Activated CD8-positive, alpha-beta memory T cell treated with anti-CD3 and anti-CD28 coated beads, Interleukin-2, amount 10 ng/mL, durations not matched to agents 7 days and 5 days (primary cell): ENCODE measurements around the gene SKIC3. TPM values are rescaled to one million over a fixed set of nuclear protein-coding genes. Genes with fewer than 3 reads are reported as not detected.

Source experiments
- ATAC-seq: fragments of 150-1000 bp; cut with Tn5 transposase; one replicate; pipeline ENCODE4 v1.10.0; 2021; ENCODE audit warnings: moderate library complexity
- CTCF ChIA-PET: fragments of 350-600 bp; sonication (Branson Sonifier 250); formaldehyde crosslinking; loops from one replicate; lab custom pipeline; 2021; ENCODE audit warnings: antibody characterized with exemption; lab: Charles Lee
- DNase-seq: peaks from one replicate; pipeline ENCODE4 v3.0.0-alpha.2; 2020
- H3K27ac Mint-ChIP-seq: one replicate; pipeline ENCODE4 v1.8.0; 2021; ENCODE audit warnings: mild to moderate bottlenecking, mixed read lengths
- H3K27me3 Mint-ChIP-seq: one replicate; pipeline ENCODE4 v1.8.0; 2021; ENCODE audit warnings: mixed read lengths
- H3K36me3 Mint-ChIP-seq: one replicate; pipeline ENCODE4 v1.8.0; 2021; ENCODE audit warnings: mild to moderate bottlenecking, mixed read lengths
- H3K4me1 Mint-ChIP-seq: one replicate; pipeline ENCODE4 v1.8.0; 2021; ENCODE audit warnings: mixed read lengths
- H3K4me3 Mint-ChIP-seq: one replicate; pipeline ENCODE4 v1.8.0; 2021; ENCODE audit warnings: mild to moderate bottlenecking, moderate library complexity, mixed read lengths
- H3K9me3 Mint-ChIP-seq: one replicate; pipeline ENCODE4 v1.8.0; 2022; ENCODE audit warnings: low read depth, mixed read lengths
- total RNA-seq, 2 experiments: library from RNA; stranded (reverse); gene quantifications; one replicate each; pipeline ENCODE4 v1.2.3, GENCODE V29; 2021

SKIC3 gene
- 10 to 100 TPM; 64.1 to 75.0 TPM for total RNA-seq

DNA sequence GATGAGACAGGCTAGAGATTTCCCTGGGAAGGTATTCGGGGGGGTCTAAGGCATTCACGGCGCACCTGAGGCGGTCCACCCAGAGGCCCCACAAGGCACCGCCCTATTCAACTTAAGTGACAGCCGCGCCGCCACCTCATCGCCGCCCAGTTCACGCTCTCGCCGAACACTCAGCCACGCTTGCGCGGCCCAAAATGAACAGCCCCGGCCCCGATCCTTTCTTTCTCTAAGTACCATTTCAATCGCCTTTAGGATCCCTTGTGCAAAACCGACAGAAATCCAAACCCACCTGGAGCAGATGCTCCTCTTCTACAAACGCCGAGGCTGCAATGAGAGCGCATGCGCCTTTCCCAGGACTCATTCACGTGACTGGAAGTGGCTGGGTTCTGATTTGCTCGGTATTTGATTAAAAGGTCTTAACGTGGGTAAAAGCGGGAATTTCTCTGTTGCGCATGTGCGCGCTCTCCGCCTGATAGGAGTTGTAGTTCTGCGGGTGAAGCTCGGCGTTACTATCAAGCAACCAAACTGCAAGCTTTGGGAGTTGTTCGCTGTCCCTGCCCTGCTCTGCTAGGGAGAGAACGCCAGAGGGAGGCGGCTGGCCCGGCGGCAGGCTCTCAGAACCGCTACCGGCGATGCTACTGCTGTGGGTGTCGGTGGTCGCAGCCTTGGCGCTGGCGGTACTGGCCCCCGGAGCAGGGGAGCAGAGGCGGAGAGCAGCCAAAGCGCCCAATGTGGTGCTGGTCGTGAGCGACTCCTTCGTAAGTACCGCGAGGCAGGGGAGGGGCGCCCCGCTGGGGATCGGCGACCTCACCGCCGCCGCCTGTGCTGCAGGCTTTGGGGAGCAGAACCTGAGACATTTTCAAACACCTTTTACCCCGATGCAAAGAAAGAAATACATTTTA is at the start of gene SKIC3, which contains the start of gene ARSK:
SKIC3 (minus strand) TSS at position 331 of the 902 bp plus-strand sequence. CDS start 7,827 bp downstream, outside the sequence.
ARSK (plus strand) TSS at position 455 of the 902 bp plus-strand sequence; CDS start at position 633, 178 bp downstream.
- no peaks in the 10 kb centered on the region for H3K9me3 Mint-ChIP-seq
- peaks cover 18% of the 10 kb centered on the region for H3K36me3 Mint-ChIP-seq
- peak within 1 kb of the TSS; percentile 86 for H3K4me3 Mint-ChIP-seq
- H3K27ac Mint-ChIP-seq = peak within 1 kb of the TSS; percentile 87
- H3K27me3 Mint-ChIP-seq = no peaks in the 10 kb centered on the region
- CTCF ChIA-PET = interaction anchor here (0.6 to 1.6 kb wide), 4 partner anchors 12 to 227 kb away, joined by 3 to 4 read pairs (median 3); no protein-coding TSS in a partner anchor
- peak; percentile 94 for DNase-seq
- ATAC-seq = peak; percentile 92
- peaks cover 40% of the 10 kb centered on the region for H3K4me1 Mint-ChIP-seq

DNA sequence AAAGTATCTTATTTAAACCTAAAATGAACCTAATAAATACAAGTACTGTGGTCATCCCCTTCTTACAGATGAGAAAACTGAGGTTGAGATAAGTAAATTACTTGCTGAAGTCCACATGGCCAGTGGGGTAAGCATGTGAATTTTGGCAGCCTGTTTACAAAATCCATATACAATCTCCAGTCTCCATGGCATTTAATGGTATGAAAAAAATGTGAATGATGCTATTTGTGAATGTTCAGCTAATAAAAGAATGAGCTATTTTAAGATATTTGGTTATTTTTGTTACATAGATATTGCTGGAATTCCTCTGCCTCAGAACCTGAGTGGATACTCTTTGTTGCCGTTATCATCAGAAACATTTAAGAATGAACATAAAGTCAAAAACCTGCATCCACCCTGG is 45.8 kb upstream of the SKIC3 start:
- H3K27ac Mint-ChIP-seq = no peak overlapping the region
- CTCF ChIA-PET = no interaction called here

DNA sequence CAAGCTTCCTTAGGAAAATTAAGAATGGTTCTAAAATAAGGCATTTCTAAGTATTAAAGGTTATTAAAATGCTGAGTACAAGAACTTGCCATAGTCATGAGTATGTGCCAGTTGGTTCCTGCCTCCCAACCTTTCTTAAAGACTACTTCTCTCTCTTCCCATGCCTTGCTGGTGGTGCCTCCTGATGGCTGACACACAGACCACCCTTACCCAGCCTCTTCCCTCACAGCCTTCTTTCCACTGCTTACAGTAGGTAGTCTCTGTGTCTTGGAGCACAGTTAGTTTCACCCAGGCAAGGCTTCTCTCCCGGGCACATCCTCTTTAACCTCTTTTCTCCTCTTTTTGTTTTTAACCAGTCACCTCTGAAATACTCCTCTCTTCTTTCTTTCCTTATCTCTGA is 44.5 kb upstream of the SKIC3 start:
- Mint-ChIP-seq H3K27me3 (no peaks in the 10 kb centered on the region), H3K27ac (no peak overlapping the region), H3K4me1 (no peaks in the 10 kb centered on the region), H3K36me3 (peaks cover 8% of the 10 kb centered on the region), H3K9me3 (no peaks in the 10 kb centered on the region), H3K4me3 (no peak overlapping the region)
- DNase-seq = no peak
- CTCF ChIA-PET = no interaction called here
- ATAC-seq = no peak

More for the DNA sequence above, 45.8 kb upstream of the SKIC3 start:
- no peak for DNase-seq
- no peaks in the 10 kb centered on the region for H3K27me3 Mint-ChIP-seq
- H3K4me1 Mint-ChIP-seq = no peaks in the 10 kb centered on the region
- no peaks in the 10 kb centered on the region for H3K9me3 Mint-ChIP-seq
- ATAC-seq = no peak
- no peak overlapping the region for H3K4me3 Mint-ChIP-seq
- peaks cover 10% of the 10 kb centered on the region for H3K36me3 Mint-ChIP-seq

DNA sequence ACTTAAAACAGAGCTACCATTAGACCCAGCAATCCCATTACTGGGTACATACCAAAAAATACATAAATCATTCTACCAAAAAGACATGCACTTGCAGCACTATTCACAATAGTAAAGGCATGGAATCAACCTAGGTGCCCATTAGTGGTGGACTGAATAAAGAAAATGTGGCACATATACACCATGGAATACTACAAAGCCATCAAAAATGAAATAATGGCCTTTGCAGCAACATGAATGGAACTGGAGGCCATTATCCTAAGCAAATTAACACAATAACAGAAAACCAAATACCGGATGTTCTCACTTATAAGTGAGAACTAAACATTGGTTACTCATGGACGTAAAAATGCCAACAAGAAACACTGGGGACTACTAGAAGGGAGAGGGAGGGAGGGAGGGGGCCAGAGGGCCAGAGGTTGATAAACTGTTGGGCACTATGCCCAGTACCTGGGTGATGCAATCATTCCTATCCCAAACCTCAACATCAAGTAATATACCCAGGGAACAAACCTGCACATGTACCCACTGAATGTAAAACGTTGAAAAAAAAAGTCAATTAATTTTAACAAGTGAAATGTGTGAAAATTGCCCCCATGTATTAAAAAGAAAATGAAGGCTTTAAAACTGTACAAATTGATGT is 40.6 kb upstream of the SKIC3 start:
- Mint-ChIP-seq H3K4me3 (no peak overlapping the region), H3K27me3 (no peaks in the 10 kb centered on the region), H3K4me1 (peaks cover 18% of the 10 kb centered on the region), H3K36me3 (peaks cover 2% of the 10 kb centered on the region), H3K27ac (no peak overlapping the region), H3K9me3 (no peaks in the 10 kb centered on the region)
- CTCF ChIA-PET = interaction anchor here (1.4 kb wide), 1 partner anchor 15 kb away, joined by 3 read pairs; no protein-coding TSS in a partner anchor
- no peak for DNase-seq
- no peak for ATAC-seq

DNA sequence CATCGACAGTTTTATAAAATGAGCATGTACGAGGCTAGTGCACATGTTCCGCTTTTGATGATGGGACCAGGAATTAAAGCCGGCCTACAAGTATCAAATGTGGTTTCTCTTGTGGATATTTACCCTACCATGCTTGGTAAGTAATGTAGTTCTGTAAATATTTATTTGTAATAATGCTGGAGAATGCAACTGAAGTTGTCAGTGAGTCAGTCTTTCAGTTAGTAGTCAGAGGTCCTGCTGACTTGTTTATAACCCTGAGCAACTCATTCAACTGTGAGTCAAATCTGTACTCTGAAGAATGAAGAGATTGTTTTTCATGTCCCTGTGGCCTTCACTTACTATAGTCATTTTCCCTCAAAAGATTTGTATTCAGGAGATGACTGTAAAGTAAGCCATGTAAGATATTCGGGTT is 36.7 kb upstream of the SKIC3 start:
- peaks cover 23% of the 10 kb centered on the region for H3K4me1 Mint-ChIP-seq
- no peak overlapping the region for H3K4me3 Mint-ChIP-seq
- no peak overlapping the region for H3K27ac Mint-ChIP-seq
- DNase-seq (no peak), ATAC-seq (peak; percentile 96)
- H3K36me3 Mint-ChIP-seq = peaks cover 2% of the 10 kb centered on the region
- no peaks in the 10 kb centered on the region for H3K27me3 Mint-ChIP-seq
- no peaks in the 10 kb centered on the region for H3K9me3 Mint-ChIP-seq
- CTCF ChIA-PET = no interaction called here

DNA sequence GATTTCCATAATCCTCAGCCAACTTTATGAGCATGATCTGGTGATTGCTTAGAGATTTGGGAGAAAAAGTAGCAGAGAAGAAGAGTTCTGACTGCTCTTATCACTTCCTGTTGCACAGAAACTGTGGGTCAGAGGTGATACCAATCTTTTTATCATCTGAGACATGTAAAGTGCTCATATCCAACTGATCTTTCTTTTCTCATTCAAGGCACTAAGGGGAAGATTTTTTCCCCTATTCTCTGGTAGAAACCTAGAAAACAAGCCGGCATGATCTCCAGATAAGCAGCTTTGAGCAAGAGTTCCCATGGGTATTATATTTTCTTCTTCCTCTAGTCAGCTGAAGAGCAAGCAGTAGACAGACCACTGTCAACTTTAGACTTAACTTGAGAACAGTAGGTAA is 36.1 kb upstream of the SKIC3 start:
- H3K27me3 Mint-ChIP-seq = no peaks in the 10 kb centered on the region
- H3K36me3 Mint-ChIP-seq = peaks cover 2% of the 10 kb centered on the region
- no peak overlapping the region for H3K4me3 Mint-ChIP-seq
- peak overlapping the region; percentile 55 for H3K27ac Mint-ChIP-seq
- CTCF ChIA-PET = no interaction called here
- H3K9me3 Mint-ChIP-seq = no peaks in the 10 kb centered on the region
- DNase-seq (no peak), ATAC-seq (no peak)
- peaks cover 23% of the 10 kb centered on the region for H3K4me1 Mint-ChIP-seq

DNA sequence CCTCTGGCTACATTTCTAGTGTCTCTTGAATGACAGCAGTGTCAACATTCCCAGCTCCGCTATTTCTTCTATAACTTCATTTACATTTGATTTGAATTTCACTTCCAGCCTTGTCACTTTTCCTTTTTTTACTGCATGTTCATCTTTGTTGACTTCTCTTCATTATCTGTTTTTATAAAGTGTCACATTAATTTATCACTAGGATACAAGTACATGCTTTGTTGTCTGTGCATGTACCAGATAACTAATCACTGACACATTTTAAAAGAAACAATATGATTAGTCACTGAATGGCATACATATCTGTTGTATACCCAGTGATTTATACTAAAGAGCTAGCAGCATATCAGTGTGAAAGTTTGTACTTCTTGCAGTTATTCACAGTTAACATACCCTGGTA is 29.2 kb upstream of the SKIC3 start:
- H3K27me3 Mint-ChIP-seq = no peaks in the 10 kb centered on the region
- no peak for DNase-seq
- H3K27ac Mint-ChIP-seq = no peak overlapping the region

DNA sequence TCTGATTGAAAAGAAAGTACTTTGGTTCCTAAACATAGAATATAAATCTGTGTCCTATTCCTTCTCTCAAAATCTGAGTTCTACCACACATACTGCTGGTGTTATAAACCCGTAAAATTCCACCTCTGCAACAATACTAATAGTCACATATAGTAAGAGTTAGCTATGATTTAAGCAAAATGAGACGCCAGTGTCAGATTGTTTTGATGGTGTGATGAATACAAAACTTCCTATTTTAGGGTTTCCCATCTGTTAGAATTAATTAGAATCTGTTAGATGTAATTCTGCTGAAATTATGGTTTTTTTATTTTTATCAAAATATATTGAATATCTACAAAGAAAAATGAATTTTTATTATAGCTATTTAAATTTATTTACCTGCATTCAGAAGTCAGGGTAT is 26.8 kb upstream of the SKIC3 start:
- CTCF ChIA-PET = interaction anchor here (1.2 to 1.4 kb wide), 2 partner anchors 12 to 15 kb away, joined by 3 read pairs; no protein-coding TSS in a partner anchor
- H3K9me3 Mint-ChIP-seq = no peaks in the 10 kb centered on the region
- H3K4me1 Mint-ChIP-seq = no peaks in the 10 kb centered on the region
- no peak for DNase-seq
- ATAC-seq = no peak
- no peaks in the 10 kb centered on the region for H3K27me3 Mint-ChIP-seq
- no peak overlapping the region for H3K4me3 Mint-ChIP-seq
- no peak overlapping the region for H3K27ac Mint-ChIP-seq
- peaks cover 10% of the 10 kb centered on the region for H3K36me3 Mint-ChIP-seq

More for the DNA sequence above, 29.2 kb upstream of the SKIC3 start:
- ATAC-seq = no peak
- H3K4me3 Mint-ChIP-seq = no peak overlapping the region
- no peaks in the 10 kb centered on the region for H3K9me3 Mint-ChIP-seq
- H3K36me3 Mint-ChIP-seq = peaks cover 10% of the 10 kb centered on the region
- no peaks in the 10 kb centered on the region for H3K4me1 Mint-ChIP-seq
- CTCF ChIA-PET = no interaction called here

DNA sequence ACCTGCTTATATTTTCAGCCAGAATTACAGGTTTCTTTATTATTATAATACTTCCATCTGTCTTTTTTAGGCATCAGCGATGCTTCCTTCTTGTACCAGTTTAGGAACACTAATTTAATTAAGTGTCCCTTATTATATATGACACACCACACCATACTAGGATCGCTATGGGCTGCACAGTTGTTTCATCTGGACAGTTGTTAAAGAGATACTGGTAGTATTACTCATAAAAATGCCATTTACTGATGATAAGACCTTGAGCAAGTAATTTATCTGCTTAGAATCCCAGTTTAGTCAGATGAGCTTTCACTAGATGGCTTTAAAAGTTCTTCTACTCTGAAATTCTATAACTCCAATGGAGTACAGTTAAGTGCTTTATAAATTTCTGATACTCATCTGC is 17.2 kb upstream of the SKIC3 start:
- Mint-ChIP-seq H3K4me1 (no peaks in the 10 kb centered on the region), H3K4me3 (no peak overlapping the region), H3K36me3 (peaks cover 14% of the 10 kb centered on the region), H3K27ac (no peak overlapping the region), H3K27me3 (no peaks in the 10 kb centered on the region), H3K9me3 (no peaks in the 10 kb centered on the region)
- ATAC-seq (no peak), DNase-seq (no peak)
- CTCF ChIA-PET = no interaction called here

DNA sequence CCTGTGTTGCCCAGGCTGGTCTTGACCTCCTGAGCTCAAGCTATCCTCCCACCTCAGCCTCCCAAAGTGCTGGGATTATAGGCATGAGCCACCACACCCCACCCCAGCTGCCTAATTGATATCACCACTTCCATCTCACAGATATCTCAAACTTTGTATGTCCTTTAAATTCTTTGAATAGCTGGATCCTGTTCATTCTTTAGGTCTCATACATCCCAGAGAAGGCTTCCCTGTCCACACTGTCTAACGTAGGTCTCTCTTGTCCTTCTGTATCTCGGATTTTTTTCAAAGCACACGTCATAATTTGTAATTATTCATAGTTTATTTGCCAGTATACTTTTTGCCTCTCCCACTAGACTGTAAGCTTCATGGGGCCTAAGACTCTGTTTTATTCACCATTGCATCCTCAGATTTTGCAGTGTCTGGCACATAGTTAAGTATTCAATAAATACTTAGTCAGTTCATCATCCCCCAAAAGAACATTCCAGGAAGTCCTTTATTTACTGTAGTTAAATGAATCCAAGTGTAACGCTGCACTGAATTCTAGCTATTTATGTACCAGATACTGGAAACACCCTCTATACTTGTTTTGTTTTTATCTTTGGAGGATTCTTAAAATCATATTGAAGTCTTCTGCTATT is 10.6 kb upstream of the SKIC3 start:
- Mint-ChIP-seq H3K4me1 (no peaks in the 10 kb centered on the region), H3K4me3 (no peak overlapping the region), H3K36me3 (peaks cover 2% of the 10 kb centered on the region), H3K27ac (no peak overlapping the region), H3K27me3 (no peaks in the 10 kb centered on the region), H3K9me3 (no peaks in the 10 kb centered on the region)
- CTCF ChIA-PET = interaction anchor here (1.5 to 1.6 kb wide), 2 partner anchors 9 to 21 kb away, joined by 3 read pairs; no protein-coding TSS in a partner anchor
- DNase-seq (no peak), ATAC-seq (no peak)

DNA sequence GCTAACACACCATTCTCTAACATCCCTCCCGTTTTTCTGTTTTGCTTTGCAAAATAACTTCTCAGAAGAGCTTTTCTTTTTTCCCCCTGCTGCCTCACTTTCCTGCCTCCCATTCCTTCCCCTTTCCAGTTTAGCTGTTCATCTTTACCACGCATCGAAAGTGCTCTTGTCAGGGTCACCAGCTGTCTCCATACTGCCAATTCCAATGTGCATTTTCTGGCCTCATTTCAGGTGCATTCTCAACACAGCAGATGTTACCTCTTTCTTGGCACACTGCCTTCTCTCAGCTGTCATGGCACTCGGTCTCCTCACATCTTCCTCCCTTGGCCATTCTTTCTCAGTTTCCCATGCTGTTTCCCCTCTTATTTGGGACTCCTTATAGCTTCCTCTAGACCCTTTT is 9.7 kb upstream of the SKIC3 start:
- Mint-ChIP-seq H3K27ac (no peak overlapping the region), H3K36me3 (peaks cover 2% of the 10 kb centered on the region), H3K27me3 (no peaks in the 10 kb centered on the region), H3K4me1 (peaks cover 2% of the 10 kb centered on the region), H3K4me3 (no peak overlapping the region), H3K9me3 (no peaks in the 10 kb centered on the region)
- no peak for DNase-seq
- CTCF ChIA-PET = interaction anchor here (0.7 to 1.6 kb wide), 3 partner anchors 8 to 579 kb away, joined by 3 read pairs; no protein-coding TSS in a partner anchor
- ATAC-seq = no peak

DNA sequence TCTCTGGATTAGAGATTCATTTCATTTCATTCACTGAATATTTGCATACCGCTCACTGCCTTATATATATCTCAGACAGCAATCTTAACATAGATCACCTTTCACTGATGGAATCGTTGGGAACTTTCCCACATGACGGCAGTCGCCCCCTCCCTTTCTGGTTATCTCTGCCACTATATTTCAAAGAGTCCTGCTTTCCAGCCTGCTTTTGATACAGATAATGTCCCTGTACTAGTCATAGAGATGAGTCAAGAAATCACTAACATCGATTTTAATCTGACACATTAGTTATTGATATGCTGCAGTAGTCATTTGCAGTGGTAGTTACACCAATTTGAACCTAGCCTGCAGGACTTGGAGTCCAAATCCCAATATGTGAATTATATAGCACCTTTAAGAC is 8.6 kb upstream of the SKIC3 start:
- CTCF ChIA-PET = no interaction called here
- H3K4me3 Mint-ChIP-seq = no peak overlapping the region
- DNase-seq (no peak), ATAC-seq (no peak)
- H3K27ac Mint-ChIP-seq = no peak overlapping the region
- H3K9me3 Mint-ChIP-seq = no peaks in the 10 kb centered on the region
- no peaks in the 10 kb centered on the region for H3K27me3 Mint-ChIP-seq
- H3K4me1 Mint-ChIP-seq = peaks cover 2% of the 10 kb centered on the region
- H3K36me3 Mint-ChIP-seq = peaks cover 2% of the 10 kb centered on the region

DNA sequence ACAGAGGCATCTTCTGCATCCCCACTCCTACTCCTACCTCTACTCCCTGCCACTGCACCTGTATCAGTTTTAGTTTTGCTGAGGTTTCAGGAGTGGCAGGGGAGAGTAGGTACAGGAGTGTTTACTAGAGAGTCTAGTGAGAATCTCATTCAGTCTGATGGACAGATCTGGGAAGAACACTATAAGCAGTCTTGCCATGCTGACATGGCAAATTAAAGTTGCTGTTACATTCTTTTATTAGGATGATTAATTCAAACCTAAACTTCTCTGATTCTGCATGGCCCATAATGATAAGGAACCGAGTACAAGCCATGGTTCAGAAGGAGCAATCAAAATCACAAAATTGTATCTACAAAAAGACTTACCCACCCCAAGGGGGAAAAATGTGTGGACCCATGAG is 7.5 kb upstream of the SKIC3 start:
- H3K27ac Mint-ChIP-seq = no peak overlapping the region
- ATAC-seq (no peak), DNase-seq (no peak)
- H3K27me3 Mint-ChIP-seq = no peaks in the 10 kb centered on the region
- H3K4me1 Mint-ChIP-seq = peaks cover 5% of the 10 kb centered on the region
- no peak overlapping the region for H3K4me3 Mint-ChIP-seq
- H3K9me3 Mint-ChIP-seq = no peaks in the 10 kb centered on the region
- CTCF ChIA-PET = no interaction called here
- peaks cover 2% of the 10 kb centered on the region for H3K36me3 Mint-ChIP-seq
